GM19372 (cell line): Measurements from ENCODE around the gene DNMT3A.
"Not testable (repeated sequence)": the region's sequence is repeated elsewhere in the genome, so short reads cannot be mapped to it uniquely, and the experiment has no call there.

Experiments used
- ATAC-seq: cut with Tn5 transposase; IDR thresholded peaks from one replicate; pipeline ENCODE4 v1.9.1; 2021; ENCODE audit warnings: mild to moderate bottlenecking, low read depth, moderate library complexity; ENCODE audit not compliant: unreplicated experiment

Gene DNMT3A

DNA sequence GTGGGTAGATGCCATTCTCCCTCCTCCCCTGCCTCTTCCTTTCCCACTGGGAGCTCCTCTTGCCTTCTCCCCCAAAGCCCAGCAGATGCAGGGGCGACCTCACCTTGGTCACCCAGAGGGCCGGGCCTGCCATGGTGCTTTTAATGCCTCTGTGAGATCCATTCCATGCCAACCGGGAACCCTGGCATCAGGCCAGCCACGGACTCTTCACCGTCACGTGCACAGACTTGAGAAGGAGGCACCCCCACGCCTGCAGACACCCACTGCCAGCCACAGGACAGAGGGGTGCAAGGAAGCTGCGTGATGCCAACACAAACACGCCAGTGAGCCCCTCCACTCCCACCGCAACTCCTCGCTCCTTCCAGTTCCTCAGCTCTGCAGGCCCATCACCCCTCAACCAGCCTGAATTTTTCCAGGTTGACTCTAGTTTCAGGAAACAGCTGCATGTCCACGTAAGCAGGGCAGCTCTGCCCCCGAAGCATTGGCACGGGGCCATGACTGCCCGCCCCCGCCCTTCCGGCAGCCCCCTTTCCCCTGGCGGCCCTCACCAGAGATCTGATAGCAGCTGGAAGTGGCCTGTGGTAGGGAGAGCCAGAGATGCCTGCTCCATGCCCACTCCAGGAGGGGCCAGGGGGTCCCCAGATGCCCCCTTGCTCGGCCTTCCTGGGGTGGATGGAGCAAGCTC, 50.8 kb downstream of the DNMT3A start:
- ATAC-seq, result no peak

DNA sequence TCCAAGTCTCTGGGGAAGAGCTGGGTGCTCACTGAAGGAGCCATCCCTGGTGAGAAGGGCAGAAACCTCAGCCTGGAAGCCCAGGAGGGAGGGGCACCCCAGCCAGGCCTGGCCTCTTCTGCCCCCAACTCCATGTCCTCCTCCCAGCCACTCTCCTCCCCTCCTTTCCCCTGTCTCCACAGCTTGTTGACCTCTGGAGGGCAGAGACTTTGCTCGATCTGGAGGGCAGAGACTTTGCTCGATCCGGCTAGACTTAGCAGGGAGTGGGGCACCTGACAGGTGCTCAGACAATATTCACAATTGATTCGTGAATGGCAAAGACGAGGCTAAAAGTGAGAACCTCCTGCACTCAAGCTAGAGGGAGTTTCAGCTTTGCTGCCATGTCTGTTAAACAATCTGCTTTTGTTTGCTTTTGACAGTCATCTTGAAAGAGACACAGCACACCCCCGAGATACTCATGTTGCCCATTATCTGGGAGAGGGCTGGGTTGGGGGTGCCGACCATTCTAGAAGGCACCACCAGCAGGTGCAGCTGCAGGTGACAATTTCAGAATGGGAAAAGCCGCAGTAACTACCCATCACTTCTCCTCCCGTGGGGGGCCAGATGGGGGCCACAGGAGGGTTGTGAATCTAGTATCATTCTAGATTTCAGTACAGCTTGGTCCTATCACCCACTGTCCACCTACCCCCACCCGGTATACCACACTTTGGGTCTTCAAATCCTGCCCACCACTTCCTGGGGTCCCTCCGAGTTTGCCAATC, 54.8 kb downstream of the DNMT3A start:
- ATAC-seq, result no peak

GRCh38 chr2:25286025-25286400, 55.7 kb downstream of the DNMT3A start:
- no peak for ATAC-seq

DNA sequence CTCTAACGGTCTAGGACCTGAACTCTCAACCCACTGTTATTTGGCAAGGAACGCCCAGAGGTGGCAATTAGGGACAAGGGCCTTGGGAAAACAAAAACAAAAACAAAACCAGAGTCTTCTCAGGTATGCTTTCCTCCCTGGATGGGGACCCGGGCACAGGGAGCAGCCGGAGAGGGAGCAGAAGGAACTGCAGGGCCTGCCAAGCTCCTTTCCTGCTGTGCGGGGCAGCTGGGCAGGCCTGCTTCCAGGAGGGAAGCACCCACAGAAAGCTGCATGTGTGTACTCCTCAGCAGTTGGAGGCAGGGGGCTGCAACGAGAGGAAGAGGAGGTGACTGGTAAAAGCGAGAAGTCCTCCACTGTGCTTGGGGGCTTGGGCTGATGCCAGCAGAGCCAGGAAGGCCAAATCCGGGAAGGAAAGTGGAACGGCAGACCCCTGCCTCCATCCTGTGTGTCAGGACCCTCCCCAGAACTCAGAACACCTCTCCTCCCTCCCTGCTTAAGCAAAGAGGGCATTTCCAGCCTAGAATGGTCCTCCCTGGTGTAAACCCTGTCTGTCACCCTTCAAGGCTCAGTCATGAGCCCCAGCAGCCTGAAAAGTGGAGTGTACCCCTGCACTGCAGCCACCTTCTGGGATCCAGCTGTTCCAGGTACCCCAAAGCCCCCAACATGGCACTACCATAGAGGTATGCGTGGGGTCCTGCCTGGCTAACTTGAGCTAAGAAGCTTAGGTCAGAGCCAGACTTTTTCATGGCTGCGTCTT, 56.3 kb downstream of the DNMT3A start:
- no peak for ATAC-seq

- no peak for ATAC-seq
Measured at GRCh38 chr2:25284756-25285155, 57.0 kb downstream of the DNMT3A start.

GRCh38 chr2:25283921-25284320, 57.8 kb downstream of the DNMT3A start:
- no peak for ATAC-seq

DNA sequence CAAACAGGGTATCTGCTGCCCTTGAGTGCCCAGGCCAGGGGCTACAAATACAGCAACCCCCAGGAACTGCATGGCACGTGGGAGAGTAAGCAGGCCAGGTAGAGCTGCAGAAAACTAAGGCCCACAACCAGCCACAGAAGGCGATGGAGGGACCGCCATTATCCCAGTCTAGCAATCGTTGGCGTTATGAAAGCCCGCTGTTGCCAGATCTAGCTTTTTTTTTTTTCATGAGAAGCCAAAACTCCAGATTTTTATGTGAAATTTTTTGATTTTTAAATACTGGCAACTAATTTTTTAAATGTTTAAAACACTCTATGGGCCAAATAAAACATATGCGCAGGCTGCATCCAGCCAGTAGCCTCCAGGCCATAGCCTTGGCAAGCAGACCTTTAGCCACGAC, 59.8 kb downstream of the DNMT3A start:
- ATAC-seq, result no peak

- ATAC-seq, result no peak
Measured at GRCh38 chr2:25281522-25281921, 60.2 kb downstream of the DNMT3A start.

DNA sequence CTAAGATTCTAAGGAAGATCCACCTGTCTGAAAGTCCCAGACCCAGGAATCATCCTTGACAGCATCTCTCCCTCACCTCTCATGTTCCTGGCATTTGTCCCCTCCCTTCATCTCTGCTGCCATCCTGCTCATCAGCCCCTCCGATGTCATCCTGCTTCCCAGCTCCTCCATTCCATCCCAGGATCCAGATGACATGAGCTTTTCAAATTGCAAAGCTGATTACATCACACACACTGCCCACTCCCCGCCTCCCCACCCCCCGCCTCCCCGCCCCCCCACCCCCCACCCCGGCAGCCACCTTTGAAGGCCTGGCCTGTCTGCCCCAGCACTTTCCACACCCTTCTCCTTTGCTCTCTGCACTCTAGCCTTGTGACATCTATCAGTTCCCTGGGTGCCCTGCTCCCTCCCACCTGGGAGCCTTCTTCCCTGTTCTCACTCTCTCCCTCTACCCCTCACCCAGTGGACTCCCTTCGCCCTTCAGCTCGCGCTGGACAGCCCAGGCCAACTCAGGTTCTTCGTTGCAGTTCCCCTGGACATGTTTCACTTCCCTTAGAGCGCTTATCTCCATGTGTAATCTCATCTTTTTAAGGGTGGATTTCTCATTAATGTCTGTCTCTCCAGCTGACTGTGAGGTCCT, 61.6 kb downstream of the DNMT3A start:
- no peak for ATAC-seq

DNA sequence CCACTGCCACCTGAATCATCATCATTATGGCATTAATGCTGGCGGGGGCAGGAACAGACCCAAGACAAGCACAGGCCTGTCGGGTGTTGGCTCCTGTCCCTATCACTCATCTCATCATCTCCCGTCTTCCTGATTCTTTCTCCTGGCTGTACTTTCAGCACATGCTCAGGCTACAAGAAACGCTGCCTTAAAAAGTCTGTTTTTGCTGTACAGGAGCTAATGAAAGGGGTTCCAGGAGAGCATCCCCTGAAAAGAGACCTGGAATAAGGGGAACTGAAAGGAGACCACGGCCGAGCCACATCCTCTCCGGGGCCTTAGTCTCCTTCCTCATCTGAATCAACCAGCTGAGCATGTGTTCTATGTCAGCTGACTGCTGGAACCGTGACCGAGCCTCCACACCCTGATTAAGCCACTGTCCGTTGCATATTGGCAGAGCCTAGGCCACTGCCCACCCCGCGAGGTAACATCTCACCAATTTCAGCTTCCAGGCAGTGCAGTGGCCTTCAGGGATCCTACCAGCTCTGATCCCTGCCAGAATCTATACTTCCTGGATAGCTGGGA, 62.6 kb downstream of the DNMT3A start:
- peak; percentile 64 for ATAC-seq

- ATAC-seq, result no peak
Measured at GRCh38 chr2:25276569-25277465, 64.9 kb downstream of the DNMT3A start.

GRCh38 chr2:25275575-25275965, 66.2 kb downstream of the DNMT3A start:
- ATAC-seq, result no peak

- ATAC-seq, result no peak
Measured at GRCh38 chr2:25274868-25275574, 66.7 kb downstream of the DNMT3A start.

- ATAC-seq, result no peak
Measured at GRCh38 chr2:25273985-25274535, 67.7 kb downstream of the DNMT3A start.

DNA sequence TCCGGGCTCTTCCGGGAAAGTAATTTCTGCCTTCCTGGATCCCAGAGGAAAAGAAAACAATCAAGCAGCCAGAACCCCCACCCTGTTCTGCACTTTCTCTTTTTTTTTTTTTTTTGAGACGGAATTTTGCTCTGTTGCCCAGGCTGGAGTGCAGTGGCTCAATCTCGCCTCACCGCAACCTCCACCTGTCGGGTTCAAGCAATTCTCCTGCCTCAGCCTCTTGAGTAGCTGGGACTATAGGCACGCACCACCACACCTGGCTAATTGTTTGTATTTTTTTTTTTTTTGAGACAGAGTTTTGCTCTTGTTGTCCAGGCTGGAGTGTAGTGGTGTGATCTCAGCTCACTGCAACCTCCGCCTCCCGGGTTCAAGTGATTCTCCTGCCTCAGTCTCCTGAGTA, 69.0 kb downstream of the DNMT3A start:
- ATAC-seq, result not testable (repeated sequence)

GRCh38 chr2:25270061-25270460, 71.7 kb downstream of the DNMT3A start:
- ATAC-seq, result no peak

DNA sequence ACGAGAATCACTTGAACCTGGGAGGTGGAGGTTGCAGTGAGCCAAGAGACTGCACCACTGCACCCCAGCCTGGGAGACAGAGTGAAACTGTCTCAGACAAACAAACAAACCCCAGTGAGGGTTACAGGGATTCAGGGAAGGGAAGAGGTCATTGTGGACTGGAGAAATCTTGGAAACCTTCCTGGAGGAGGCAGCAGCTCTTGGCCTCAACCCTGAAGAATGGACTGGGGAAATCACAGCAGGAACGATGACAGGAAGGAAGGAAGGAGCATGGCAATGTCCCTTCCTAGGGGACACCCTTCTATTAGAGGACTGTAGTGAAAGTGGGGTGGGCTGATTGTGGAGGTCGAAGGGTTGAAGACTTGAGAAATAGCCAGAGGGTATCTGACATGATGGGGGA, 72.5 kb downstream of the DNMT3A start:
- ATAC-seq, result no peak

DNA sequence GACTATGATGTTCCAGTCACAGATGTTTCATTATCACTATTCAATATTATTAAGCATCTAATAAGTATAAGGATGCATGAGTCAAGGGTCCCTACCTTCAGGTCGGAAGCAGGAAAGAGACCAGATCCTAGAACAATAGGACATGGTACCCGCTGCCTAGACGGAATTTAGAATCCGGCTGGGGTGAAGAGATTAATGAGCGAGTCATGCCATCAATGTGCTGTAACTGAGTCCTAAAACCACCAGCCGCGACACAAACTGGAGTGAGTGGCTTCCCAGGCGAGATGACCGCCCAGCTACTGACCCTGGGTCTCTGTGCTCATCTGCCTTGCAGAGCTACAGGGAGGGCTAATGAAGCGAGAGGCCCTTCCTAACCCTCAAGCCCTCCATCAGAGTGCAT, 73.6 kb downstream of the DNMT3A start:
- no peak for ATAC-seq

DNA sequence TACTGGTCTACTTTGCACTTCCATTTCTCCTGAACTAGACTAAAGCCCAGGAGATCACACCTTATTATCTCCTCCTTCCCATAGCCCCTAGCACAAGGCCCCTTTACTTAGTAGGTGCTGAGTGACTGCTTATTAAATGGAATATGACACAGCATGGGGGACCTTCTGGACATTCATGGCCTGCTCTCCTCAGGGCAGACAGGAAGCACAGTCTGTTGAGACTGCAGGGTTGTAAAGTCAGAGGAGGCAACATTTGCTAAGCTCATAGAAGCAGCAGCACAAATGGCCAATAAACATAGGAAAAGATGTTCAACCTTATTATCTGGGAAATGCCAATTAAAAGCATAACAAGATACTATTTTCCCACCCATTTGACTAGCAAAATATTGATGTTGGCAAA, 75.3 kb downstream of the DNMT3A start:
- ATAC-seq, result no peak
